Left ventricle myocardium inferior (tissue), 1 donor: Measurements from ENCODE around the gene UROD. TPM values are rescaled to one million over a fixed set of nuclear protein-coding genes. Genes with fewer than 3 reads are reported as not detected.

Experiments used
- DNase-seq: peaks from one replicate; pipeline ENCODE4 v3.0.0-alpha.2; 2020
- H3K27ac ChIP-seq: fragments of 200-600 bp; replicated peaks from 2 replicates; pipeline ENCODE4 v1.8.0; 2021
- H3K27me3 ChIP-seq: fragments of 200-600 bp; 2 replicates; pipeline ENCODE4 v1.8.0; 2021; ENCODE audit warnings: low read depth
- H3K36me3 ChIP-seq: fragments of 200-600 bp; 2 replicates; pipeline ENCODE4 v1.8.0; 2021
- H3K4me1 ChIP-seq: fragments of 200-600 bp; 2 replicates; pipeline ENCODE4 v1.8.0; 2021
- H3K4me3 ChIP-seq: fragments of 200-600 bp; 2 replicates; pipeline ENCODE4 v1.8.0; 2021; ENCODE audit warnings: mild to moderate bottlenecking, moderate library complexity
- H3K9me3 ChIP-seq: fragments of 200-600 bp; replicated peaks from 2 replicates; pipeline ENCODE4 v1.8.0; 2021
- CTCF ChIP-seq: fragments of 200-600 bp; IDR thresholded peaks from 2 replicates; pipeline ENCODE4 v1.8.0; 2021; ENCODE audit warnings: antibody characterized with exemption, mild to moderate bottlenecking, borderline replicate concordance
- intact Hi-C: fragments of 100-400 bp; cut with micrococcal nuclease; formaldehyde crosslinking; loops from one replicate; pipeline ENCODE4 v1.11.0; 2022
- total RNA-seq: library from RNA; stranded (reverse); fragmentation: NEBNext Ultra II Directional; extraction: Animal tissue kit (Norgen Biotek cat#: 25700); gene quantifications from one replicate; pipeline ENCODE4 v1.2.1, GENCODE V29; 2021
- donor health status: DM: no; HTN: yes; CAD: no; lungs with severe emphysema.

The UROD gene
- total RNA-seq, 1 donor from 2014 or later, result 67.5 TPM

GRCh38 chr1:45040297-45040696 lies 28.2 kb downstream of the UROD start:
- no peak for DNase-seq
- H3K9me3 ChIP-seq, result no peaks in the 10 kb centered on the region
- H3K27me3 ChIP-seq, result no peaks in the 10 kb centered on the region
- H3K27ac ChIP-seq, result no peak overlapping the region
- no peak overlapping the region for H3K4me3 ChIP-seq
- H3K36me3 ChIP-seq, result peaks cover 4% of the 10 kb centered on the region
- no peaks in the 10 kb centered on the region for H3K4me1 ChIP-seq
- intact Hi-C loops, result no loop called here
- TF ChIP-seq CTCF, result no peak

GRCh38 chr1:45043094-45043493 lies 31.0 kb downstream of the UROD start:
- no peak for DNase-seq
- H3K27ac ChIP-seq, result no peak overlapping the region
- H3K4me1 ChIP-seq, result no peaks in the 10 kb centered on the region
- no peak for TF ChIP-seq CTCF
- H3K27me3 ChIP-seq, result no peaks in the 10 kb centered on the region
- H3K9me3 ChIP-seq, result no peaks in the 10 kb centered on the region
- H3K4me3 ChIP-seq, result no peak overlapping the region
- intact Hi-C loops, result no loop called here
- H3K36me3 ChIP-seq, result peaks cover 4% of the 10 kb centered on the region

- peaks cover 4% of the 10 kb centered on the region for H3K36me3 ChIP-seq
- no peak overlapping the region for H3K27ac ChIP-seq
- TF ChIP-seq CTCF, result no peak
- no peaks in the 10 kb centered on the region for H3K4me1 ChIP-seq
- H3K27me3 ChIP-seq, result no peaks in the 10 kb centered on the region
- intact Hi-C loops, result no loop called here
- no peak overlapping the region for H3K4me3 ChIP-seq
- DNase-seq, result no peak
- no peaks in the 10 kb centered on the region for H3K9me3 ChIP-seq
Observed at GRCh38 chr1:45044916-45045315, 32.9 kb downstream of the UROD start.

- Histone ChIP-seq H3K36me3 (peaks cover 4% of the 10 kb centered on the region), H3K4me1 (no peaks in the 10 kb centered on the region), H3K27ac (no peak overlapping the region), H3K4me3 (no peak overlapping the region), H3K9me3 (no peaks in the 10 kb centered on the region), H3K27me3 (no peaks in the 10 kb centered on the region)
- no peak for DNase-seq
- no peak for TF ChIP-seq CTCF
- intact Hi-C loops, result no loop called here
Observed at GRCh38 chr1:45047032-45047431, 35.0 kb downstream of the UROD start.

- no peaks in the 10 kb centered on the region for H3K36me3 ChIP-seq
- TF ChIP-seq CTCF, result no peak
- no peak for DNase-seq
- no peaks in the 10 kb centered on the region for H3K9me3 ChIP-seq
- intact Hi-C loops, result no loop called here
- no peaks in the 10 kb centered on the region for H3K4me1 ChIP-seq
- H3K27me3 ChIP-seq, result no peaks in the 10 kb centered on the region
- no peak overlapping the region for H3K4me3 ChIP-seq
- H3K27ac ChIP-seq, result no peak overlapping the region
Observed at GRCh38 chr1:45051005-45051772, 39.1 kb downstream of the UROD start.
